Prostate gland (tissue), 2 donors: ENCODE results near the gene GPR101. TPM values are rescaled to one million over a fixed set of nuclear protein-coding genes. Genes with fewer than 3 reads are reported as not detected.

Experiments used
- DNase-seq: peaks from one replicate; pipeline ENCODE4 v3.0.0-alpha.2; 2019; ENCODE audit warnings: low spot score
- H3K27ac ChIP-seq, 2 donors: fragments of 200-600 bp; sonication (generic); 2 replicates each; pipeline ENCODE4 v1.5.1; 2017 to 2019
- H3K27me3 ChIP-seq: fragments of 200-600 bp; sonication (generic); replicated peaks from 2 replicates; pipeline ENCODE4 v1.5.1; 2019; ENCODE audit not compliant: insufficient read depth
- H3K36me3 ChIP-seq, 2 donors: fragments of 200-600 bp; sonication (generic); 1 replicate in 1 of 2; 2 replicates in 1 of 2; pipeline versions ENCODE4 v1.5.1 to v1.8.1; 2017 to 2019
- H3K4me1 ChIP-seq: fragments of 200-600 bp; sonication (generic); replicated peaks from 2 replicates; pipeline ENCODE4 v1.5.1; 2019
- H3K4me3 ChIP-seq, 2 donors: fragments of 200-600 bp; sonication (generic); 2 replicates each; pipeline ENCODE4 v1.5.1; 2017 to 2019
- H3K9me3 ChIP-seq: fragments of 200-600 bp; sonication (generic); 2 replicates; pipeline ENCODE4 v1.5.1; 2017
- CTCF ChIP-seq, 4 experiments: fragments of 200-600 bp in 2 of 4; fragments of 450-650 bp in 2 of 4; sonication (generic) in 2 of 4; IDR thresholded peaks; 1 replicate in 3 of 4; 2 replicates in 1 of 4; pipeline ENCODE4 v1.5.1; 2016 to 2019; ENCODE audit warnings: antibody characterized with exemption in 4 of 4, mild to moderate bottlenecking in 2 of 4, moderate library complexity in 2 of 4
- POLR2A ChIP-seq: fragments of 450-650 bp; IDR thresholded peaks from one replicate; pipeline ENCODE4 v1.6.1; 2016; ENCODE audit warnings: antibody characterized with exemption, mild to moderate bottlenecking
- POLR2AphosphoS5 ChIP-seq: sonication (generic); formaldehyde crosslinking; IDR thresholded peaks from one replicate; pipeline ENCODE4 v1.6.1; 2017; ENCODE audit warnings: antibody characterized with exemption
- WGBS: methylation state at CpG from one replicate; pipeline ENCODE4 v1.1.5; 2018; 5-methylcytosine and 5-hydroxymethylcytosine counted together
- intact Hi-C: fragments of 100-400 bp; cut with DNase I; formaldehyde crosslinking; loops from one replicate; pipeline ENCODE4 v1.14.2; 2022
- total RNA-seq, 2 donors: library from RNA; depleted of rRNA; stranded (reverse); fragments of >200 nt; gene quantifications; one replicate each; pipeline ENCODE4 v1.1.0, GENCODE V29; 2016

GPR101 gene
- total RNA-seq, 2 donors from 2014 or later: not detected

- no peaks in the 10 kb centered on the region for H3K9me3 ChIP-seq
- WGBS: 68% methylated on average over 2 of the region's 2 CpGs
Measured at GRCh38 chrX:137067147-137067546, 33.4 kb upstream of the GPR101 start.

GRCh38 chrX:137062915-137063617 is 29.3 kb upstream of the GPR101 start:
- intact Hi-C loops: no loop called here
- H3K27ac ChIP-seq: no peak overlapping the region
- no peaks in the 10 kb centered on the region for H3K36me3 ChIP-seq
- no peaks in the 10 kb centered on the region for H3K9me3 ChIP-seq
- H3K4me3 ChIP-seq: no peak overlapping the region
- H3K4me1 ChIP-seq: no peaks in the 10 kb centered on the region
- DNase-seq: no peak
- H3K27me3 ChIP-seq: no peaks in the 10 kb centered on the region
- no peak for TF ChIP-seq POLR2AphosphoS5
- no peak for TF ChIP-seq POLR2A
- TF ChIP-seq CTCF (IDR thresholded peaks at IDR 0.05): no peak
- 35% methylated on average over 4 of the region's 4 CpGs for WGBS

More at GRCh38 chrX:137067147-137067546, 33.4 kb upstream of the GPR101 start:
- Histone ChIP-seq H3K27ac (no peak overlapping the region), H3K4me3 (no peak overlapping the region), H3K27me3 (no peaks in the 10 kb centered on the region), H3K36me3 (no peaks in the 10 kb centered on the region), H3K4me1 (no peaks in the 10 kb centered on the region)
- TF ChIP-seq POLR2A: no peak
- no peak for TF ChIP-seq POLR2AphosphoS5
- no peak for TF ChIP-seq CTCF (IDR thresholded peaks at IDR 0.05)
- intact Hi-C loops: no loop called here
- no peak for DNase-seq

GRCh38 chrX:137058339-137059127 is 24.7 kb upstream of the GPR101 start:
- Histone ChIP-seq H3K27me3 (no peaks in the 10 kb centered on the region), H3K36me3 (no peaks in the 10 kb centered on the region), H3K9me3 (no peaks in the 10 kb centered on the region), H3K4me3 (no peak overlapping the region), H3K4me1 (no peaks in the 10 kb centered on the region), H3K27ac (no peak overlapping the region)
- no peak for DNase-seq
- WGBS: 59% methylated on average over 1 of the region's 2 CpGs
- intact Hi-C loops: no loop called here
- TF ChIP-seq CTCF (IDR thresholded peaks at IDR 0.05): no peak
- no peak for TF ChIP-seq POLR2AphosphoS5
- no peak for TF ChIP-seq POLR2A

- Histone ChIP-seq H3K27me3 (no peaks in the 10 kb centered on the region), H3K36me3 (no peaks in the 10 kb centered on the region), H3K4me3 (peak overlapping the region; percentile 16), H3K27ac (no peak overlapping the region), H3K9me3 (no peaks in the 10 kb centered on the region), H3K4me1 (no peaks in the 10 kb centered on the region)
- no peak for DNase-seq
- intact Hi-C loops: loop anchor here (5.0 kb wide), 1 partner anchor 95 kb away; no protein-coding TSS in a partner anchor
- TF ChIP-seq POLR2A (no peak), POLR2AphosphoS5 (no peak), CTCF (IDR thresholded peaks at IDR 0.05) (peak in 1 of 4 experiments; percentile 12)
- 4% methylated on average over 23 of the region's 37 CpGs for WGBS
Measured at GRCh38 chrX:137052643-137053235, 18.9 kb upstream of the GPR101 start.
